ENCODE measurements around the gene LRRTM4. TPM values are rescaled to one million over a fixed set of nuclear protein-coding genes. Genes with fewer than 3 reads are reported as not detected.

LRRTM4 gene
- total and polyA plus RNA-seq, 7 experiments from 2014 or later = not detected

DNA sequence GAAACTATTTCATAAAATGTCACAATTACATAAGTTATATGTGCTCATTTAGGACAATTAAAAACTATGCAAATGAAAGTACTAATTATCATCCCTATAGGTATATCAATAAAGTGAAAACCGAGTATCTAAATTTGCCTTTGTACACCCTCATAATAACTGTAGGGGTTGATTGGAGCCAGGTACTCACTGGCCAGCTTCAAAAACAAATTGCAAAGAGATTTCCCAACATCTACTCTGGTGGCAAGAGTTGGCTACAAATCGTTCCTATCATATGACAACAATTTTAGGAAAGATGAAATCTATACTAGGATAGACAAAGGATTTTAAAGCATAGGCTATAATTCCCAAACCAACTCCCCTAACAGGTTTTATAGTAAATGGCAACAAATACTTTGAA, 556.4 kb downstream of the LRRTM4 start:
- peaks cover 0 to 29% (median 7%) of the 10 kb centered on the region in 11 donors for H3K9me3 Mint-ChIP-seq
- no peaks in the 10 kb centered on the region for H3K36me3 Mint-ChIP-seq
- no peak overlapping the region for H3K27ac Mint-ChIP-seq
- ChIA-PET CTCF (no interaction called here), POLR2A (no interaction called here)
- H3K9me3 ChIP-seq (ENCODE audit: control insufficient read depth in 2 of 3, low read length in 3 of 3) = no peaks in the 10 kb centered on the region
- no peaks in the 10 kb centered on the region for H3K27me3 ChIP-seq (ENCODE audit: control insufficient read depth in 2 of 2, insufficient read depth in 2 of 2, low read length in 2 of 2)
- no peaks in the 10 kb centered on the region for H3K4me1 ChIP-seq (ENCODE audit: control insufficient read depth in 2 of 2, insufficient read depth in 2 of 2, low read length in 2 of 2)
- no peaks in the 10 kb centered on the region for H3K36me3 ChIP-seq (ENCODE audit: control insufficient read depth in 2 of 3, insufficient read depth in 3 of 3, low read length in 3 of 3)
- no peak overlapping the region for H3K27ac ChIP-seq (ENCODE audit: low read depth, low read length)
- no peak overlapping the region for H3K4me3 Mint-ChIP-seq
- ATAC-seq (no peak), DNase-seq (no peak)
- no peak overlapping the region for H3K4me3 ChIP-seq (ENCODE audit: low read length)
- no peaks in the 10 kb centered on the region for H3K4me1 Mint-ChIP-seq
- no peaks in the 10 kb centered on the region for H3K27me3 Mint-ChIP-seq
- intact Hi-C loops (cut with micrococcal nuclease) = no loop called here

DNA sequence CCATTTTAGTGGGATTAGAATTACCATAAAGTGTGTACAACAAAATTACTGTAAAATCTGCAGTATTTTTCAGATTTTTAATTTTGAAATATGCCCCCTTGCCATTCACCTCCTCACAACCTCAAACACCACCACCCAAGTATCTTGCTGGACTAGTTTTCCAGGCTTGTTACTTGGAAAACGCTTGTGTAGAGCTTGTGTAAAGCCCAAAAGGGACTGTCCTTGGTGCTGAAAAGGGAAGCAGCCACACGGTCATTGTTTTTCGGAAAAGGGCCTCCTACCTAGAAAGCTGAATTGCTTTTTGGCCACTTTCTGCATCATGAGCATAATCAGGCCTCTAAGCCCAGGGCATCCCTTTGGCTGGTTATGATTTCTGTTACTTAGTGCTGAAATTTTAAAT, 563.4 kb downstream of the LRRTM4 start:
- no peak overlapping the region for H3K4me3 Mint-ChIP-seq
- H3K36me3 ChIP-seq (ENCODE audit: control insufficient read depth in 2 of 3, insufficient read depth in 3 of 3, low read length in 3 of 3) = no peaks in the 10 kb centered on the region
- H3K36me3 Mint-ChIP-seq = no peaks in the 10 kb centered on the region
- H3K27me3 ChIP-seq (ENCODE audit: control insufficient read depth in 2 of 2, insufficient read depth in 2 of 2, low read length in 2 of 2) = no peaks in the 10 kb centered on the region
- ChIA-PET CTCF (no interaction called here), POLR2A (no interaction called here)
- peaks cover 0 to 17% (median 4%) of the 10 kb centered on the region in 11 donors for H3K9me3 Mint-ChIP-seq
- no peaks in the 10 kb centered on the region for H3K27me3 Mint-ChIP-seq
- intact Hi-C loops (cut with micrococcal nuclease) = no loop called here
- no peak overlapping the region for H3K4me3 ChIP-seq (ENCODE audit: low read length)
- H3K27ac ChIP-seq (ENCODE audit: low read depth, low read length) = no peak overlapping the region
- no peaks in the 10 kb centered on the region for H3K4me1 Mint-ChIP-seq
- DNase-seq = no peak
- no peak overlapping the region for H3K27ac Mint-ChIP-seq
- H3K9me3 ChIP-seq (ENCODE audit: control insufficient read depth in 2 of 3, low read length in 3 of 3) = no peaks in the 10 kb centered on the region
- ATAC-seq = no peak
- no peaks in the 10 kb centered on the region for H3K4me1 ChIP-seq (ENCODE audit: control insufficient read depth in 2 of 2, insufficient read depth in 2 of 2, low read length in 2 of 2)

DNA sequence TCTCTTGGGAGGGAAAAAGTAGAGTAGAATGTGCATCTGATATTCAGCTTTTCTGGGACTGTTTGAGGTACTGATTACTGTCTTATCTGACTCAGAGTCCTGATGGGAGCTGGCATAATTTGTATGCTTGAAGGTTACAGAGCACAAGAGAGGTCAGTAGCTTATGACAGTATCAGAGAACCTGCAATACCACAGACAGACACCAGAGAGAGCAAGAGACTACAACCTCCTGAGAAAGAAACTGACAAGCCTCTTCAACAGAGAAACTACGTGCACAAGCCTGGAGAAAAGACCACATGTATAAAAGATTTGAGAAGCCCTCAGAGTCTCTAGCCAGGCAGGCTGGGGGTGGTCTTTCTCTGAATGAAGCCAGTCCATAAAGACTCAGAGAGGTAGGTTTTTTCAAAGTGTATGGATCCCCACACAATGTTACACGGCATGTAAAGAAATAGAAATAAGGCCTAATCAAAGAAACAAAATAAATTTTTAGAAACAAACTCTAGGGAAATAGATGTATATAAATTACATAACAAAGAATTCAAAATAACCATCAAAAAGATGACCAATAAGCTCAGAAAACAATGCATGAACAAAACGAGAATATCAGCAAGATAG, 568.3 kb downstream of the LRRTM4 start:
- Mint-ChIP-seq H3K36me3 (no peaks in the 10 kb centered on the region), H3K4me1 (no peaks in the 10 kb centered on the region), H3K27ac (no peak overlapping the region), H3K27me3 (no peaks in the 10 kb centered on the region), H3K4me3 (no peak overlapping the region), H3K9me3 (peaks cover 0 to 15% (median 6%) of the 10 kb centered on the region in 11 donors)
- H3K4me1 ChIP-seq (ENCODE audit: control insufficient read depth in 2 of 2, insufficient read depth in 2 of 2, low read length in 2 of 2) = no peaks in the 10 kb centered on the region
- ChIA-PET POLR2A (no interaction called here), CTCF (no interaction called here)
- intact Hi-C loops (cut with micrococcal nuclease) = no loop called here
- no peaks in the 10 kb centered on the region for H3K27me3 ChIP-seq (ENCODE audit: control insufficient read depth in 2 of 2, insufficient read depth in 2 of 2, low read length in 2 of 2)
- H3K36me3 ChIP-seq (ENCODE audit: control insufficient read depth in 2 of 3, insufficient read depth in 3 of 3, low read length in 3 of 3) = no peaks in the 10 kb centered on the region
- no peak for ATAC-seq
- H3K4me3 ChIP-seq (ENCODE audit: low read length) = no peak overlapping the region
- H3K27ac ChIP-seq (ENCODE audit: low read depth, low read length) = no peak overlapping the region
- no peak for DNase-seq
- peaks cover 0 to 4% (median 0%) of the 10 kb centered on the region in 3 experiments for H3K9me3 ChIP-seq (ENCODE audit: control insufficient read depth in 2 of 3, low read length in 3 of 3)

DNA sequence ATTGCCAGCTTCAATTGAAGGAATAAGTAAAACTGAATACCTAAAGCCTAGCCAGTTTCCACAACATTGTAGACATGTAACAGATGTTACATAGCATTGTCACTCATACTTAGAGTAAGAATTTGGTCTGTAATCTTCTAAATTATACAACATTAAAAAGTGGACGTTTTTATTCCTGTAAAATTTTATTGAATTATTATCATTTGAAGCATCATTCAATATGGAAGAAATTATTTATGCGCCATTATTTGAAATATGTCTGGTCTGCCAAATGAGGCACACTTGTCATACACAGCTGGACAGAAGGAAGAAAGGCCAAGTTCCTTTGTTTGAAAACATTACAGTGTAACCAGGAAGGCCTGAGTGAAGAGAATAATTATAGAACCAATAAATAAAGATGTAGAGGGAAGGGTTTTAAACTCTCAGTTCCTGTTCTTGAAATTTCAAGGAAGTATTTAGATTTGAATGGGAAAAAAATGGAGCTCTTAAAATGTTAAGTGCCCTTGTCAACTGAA, 575.5 kb downstream of the LRRTM4 start:
- intact Hi-C loops (cut with micrococcal nuclease) = no loop called here
- peaks cover 3 to 16% (median 7%) of the 10 kb centered on the region in 11 donors for H3K9me3 Mint-ChIP-seq
- H3K27ac Mint-ChIP-seq = no peak overlapping the region
- no peaks in the 10 kb centered on the region for H3K4me1 Mint-ChIP-seq
- Histone ChIP-seq H3K36me3 (ENCODE audit: control insufficient read depth in 2 of 3, insufficient read depth in 3 of 3, low read length in 3 of 3) (no peaks in the 10 kb centered on the region), H3K4me1 (ENCODE audit: control insufficient read depth in 2 of 2, insufficient read depth in 2 of 2, low read length in 2 of 2) (no peaks in the 10 kb centered on the region), H3K27me3 (ENCODE audit: control insufficient read depth in 2 of 2, insufficient read depth in 2 of 2, low read length in 2 of 2) (no peaks in the 10 kb centered on the region), H3K9me3 (ENCODE audit: control insufficient read depth in 2 of 3, low read length in 3 of 3) (no peaks in the 10 kb centered on the region), H3K4me3 (ENCODE audit: low read length) (no peak overlapping the region), H3K27ac (ENCODE audit: low read depth, low read length) (no peak overlapping the region)
- no peak overlapping the region for H3K4me3 Mint-ChIP-seq
- POLR2A ChIA-PET = no interaction called here
- CTCF ChIA-PET = no interaction called here
- no peaks in the 10 kb centered on the region for H3K36me3 Mint-ChIP-seq
- DNase-seq (no peak), ATAC-seq (no peak)
- no peaks in the 10 kb centered on the region for H3K27me3 Mint-ChIP-seq

DNA sequence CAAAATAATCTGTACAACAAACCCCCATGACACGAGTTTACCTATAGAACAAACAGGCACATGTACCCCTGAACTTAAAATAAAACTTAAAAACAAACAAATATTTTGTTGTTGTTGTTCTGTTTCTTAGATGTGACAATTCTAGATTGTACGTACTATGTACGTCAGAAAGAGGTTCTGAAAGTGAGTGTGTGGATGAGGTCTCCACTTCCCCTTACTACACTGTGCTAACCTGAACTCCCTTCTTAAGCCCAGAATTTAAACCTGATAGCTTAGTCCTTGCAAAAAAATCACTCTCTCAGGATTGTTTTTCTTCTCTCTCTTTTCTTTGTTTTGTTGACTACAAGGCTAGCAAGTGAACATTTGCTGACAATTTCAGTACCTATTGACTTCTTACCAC, 581.6 kb downstream of the LRRTM4 start:
- Histone ChIP-seq H3K4me3 (ENCODE audit: low read length) (no peak overlapping the region), H3K4me1 (ENCODE audit: control insufficient read depth in 2 of 2, insufficient read depth in 2 of 2, low read length in 2 of 2) (no peaks in the 10 kb centered on the region), H3K27ac (ENCODE audit: low read depth, low read length) (no peak overlapping the region), H3K9me3 (ENCODE audit: control insufficient read depth in 2 of 3, low read length in 3 of 3) (no peaks in the 10 kb centered on the region), H3K36me3 (ENCODE audit: control insufficient read depth in 2 of 3, insufficient read depth in 3 of 3, low read length in 3 of 3) (no peaks in the 10 kb centered on the region), H3K27me3 (ENCODE audit: control insufficient read depth in 2 of 2, insufficient read depth in 2 of 2, low read length in 2 of 2) (no peaks in the 10 kb centered on the region)
- Mint-ChIP-seq H3K27me3 (no peaks in the 10 kb centered on the region), H3K4me1 (no peaks in the 10 kb centered on the region), H3K9me3 (peaks cover 4 to 20% (median 9%) of the 10 kb centered on the region in 11 donors), H3K27ac (no peak overlapping the region), H3K36me3 (no peaks in the 10 kb centered on the region), H3K4me3 (no peak overlapping the region)
- ChIA-PET CTCF (no interaction called here), POLR2A (no interaction called here)
- intact Hi-C loops (cut with micrococcal nuclease) = no loop called here
- DNase-seq (no peak), ATAC-seq (no peak)

DNA sequence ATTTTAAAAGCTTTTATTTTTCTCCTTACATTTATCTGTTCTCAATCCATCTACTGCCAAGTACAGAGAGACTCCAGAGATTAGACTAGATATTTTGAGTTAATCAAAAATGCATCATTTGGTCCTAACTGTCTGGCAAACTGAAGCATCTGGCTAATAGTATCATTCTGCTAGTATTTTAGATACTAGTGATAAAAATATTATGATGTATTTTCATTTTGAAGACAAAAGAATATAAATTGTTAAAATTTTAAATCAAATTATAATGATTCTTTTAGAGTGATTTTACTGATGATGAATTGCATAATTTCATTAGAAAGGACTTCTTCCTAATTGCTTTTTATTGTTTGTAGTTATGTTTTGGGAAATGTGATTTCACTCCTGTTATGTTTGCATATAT, 584.0 kb downstream of the LRRTM4 start:
- Mint-ChIP-seq H3K4me3 (no peak overlapping the region), H3K9me3 (peaks cover 0 to 14% (median 5%) of the 10 kb centered on the region in 11 donors), H3K36me3 (no peaks in the 10 kb centered on the region), H3K4me1 (no peaks in the 10 kb centered on the region), H3K27ac (no peak overlapping the region), H3K27me3 (no peaks in the 10 kb centered on the region)
- Histone ChIP-seq H3K27ac (ENCODE audit: low read depth, low read length) (no peak overlapping the region), H3K4me3 (ENCODE audit: low read length) (no peak overlapping the region), H3K36me3 (ENCODE audit: control insufficient read depth in 2 of 3, insufficient read depth in 3 of 3, low read length in 3 of 3) (no peaks in the 10 kb centered on the region), H3K27me3 (ENCODE audit: control insufficient read depth in 2 of 2, insufficient read depth in 2 of 2, low read length in 2 of 2) (no peaks in the 10 kb centered on the region), H3K9me3 (ENCODE audit: control insufficient read depth in 2 of 3, low read length in 3 of 3) (no peaks in the 10 kb centered on the region), H3K4me1 (ENCODE audit: control insufficient read depth in 2 of 2, insufficient read depth in 2 of 2, low read length in 2 of 2) (no peaks in the 10 kb centered on the region)
- DNase-seq (no peak), ATAC-seq (no peak)
- intact Hi-C loops (cut with micrococcal nuclease) = no loop called here
- ChIA-PET POLR2A (no interaction called here), CTCF (no interaction called here)

DNA sequence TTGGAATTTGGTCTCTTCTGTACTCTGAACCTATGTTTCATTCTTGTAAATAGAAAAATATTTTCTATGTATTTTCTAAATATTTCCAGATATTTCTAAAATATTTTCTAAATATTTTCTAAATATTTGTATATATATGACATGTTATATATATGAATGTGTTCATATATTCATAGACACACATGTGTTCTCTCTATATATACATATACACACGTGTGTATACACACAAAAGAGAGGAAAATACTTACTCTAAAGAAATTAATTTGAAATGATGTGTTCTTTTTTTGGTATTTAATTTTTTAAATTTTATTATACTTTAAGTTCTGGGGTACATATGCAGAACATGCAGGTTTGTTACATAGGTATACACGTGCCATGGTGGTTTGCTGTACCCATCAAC, 589.6 kb downstream of the LRRTM4 start:
- Histone ChIP-seq H3K36me3 (ENCODE audit: control insufficient read depth in 2 of 3, insufficient read depth in 3 of 3, low read length in 3 of 3) (no peaks in the 10 kb centered on the region), H3K9me3 (ENCODE audit: control insufficient read depth in 2 of 3, low read length in 3 of 3) (no peaks in the 10 kb centered on the region), H3K4me1 (ENCODE audit: control insufficient read depth in 2 of 2, insufficient read depth in 2 of 2, low read length in 2 of 2) (no peaks in the 10 kb centered on the region), H3K27me3 (ENCODE audit: control insufficient read depth in 2 of 2, insufficient read depth in 2 of 2, low read length in 2 of 2) (no peaks in the 10 kb centered on the region), H3K4me3 (ENCODE audit: low read length) (no peak overlapping the region), H3K27ac (ENCODE audit: low read depth, low read length) (no peak overlapping the region)
- Mint-ChIP-seq H3K36me3 (no peaks in the 10 kb centered on the region), H3K27ac (no peak overlapping the region), H3K27me3 (no peaks in the 10 kb centered on the region), H3K4me1 (no peaks in the 10 kb centered on the region), H3K9me3 (peaks cover 0 to 17% (median 4%) of the 10 kb centered on the region in 11 donors), H3K4me3 (no peak overlapping the region)
- ChIA-PET CTCF (no interaction called here), POLR2A (no interaction called here)
- ATAC-seq (no peak), DNase-seq (no peak)
- intact Hi-C loops (cut with micrococcal nuclease) = no loop called here

Data from naive thymus-derived CD4-positive, alpha-beta T cell (primary cell).